Mucosa of descending colon (tissue), 3 donors: ENCODE results near the gene LHFPL3. TPM values are rescaled to one million over a fixed set of nuclear protein-coding genes. Genes with fewer than 3 reads are reported as not detected.

Experiments
- ATAC-seq: fragments of 200-7000 bp; cut with Tn5 transposase; one replicate; pipeline ENCODE4 v1.9.1; 2020; ENCODE audit warnings: mild to moderate bottlenecking, moderate library complexity
- DNase-seq, 3 donors: peaks; one replicate each; pipeline ENCODE4 v3.0.0-alpha.2; 2020
- H3K36me3 ChIP-seq: fragments of 200-600 bp; one replicate; pipeline ENCODE4 v1.8.0; 2021; ENCODE audit warnings: low read depth, mild to moderate bottlenecking
- H3K4me1 ChIP-seq: fragments of 200-600 bp; one replicate; pipeline ENCODE4 v1.8.0; 2021; ENCODE audit warnings: low read depth, mild to moderate bottlenecking
- H3K4me3 ChIP-seq: fragments of 200-600 bp; one replicate; pipeline ENCODE4 v1.8.0; 2021; ENCODE audit warnings: mild to moderate bottlenecking
- H3K9me3 ChIP-seq: fragments of 200-600 bp; one replicate; pipeline ENCODE4 v1.8.0; 2021; ENCODE audit warnings: mild to moderate bottlenecking
- CTCF ChIP-seq: fragments of 200-600 bp; IDR thresholded peaks from one replicate; pipeline ENCODE4 v1.8.0; 2022; ENCODE audit warnings: antibody characterized with exemption, mild to moderate bottlenecking
- intact Hi-C, 2 donors: fragments of 100-400 bp; cut with DNase I in 1 of 2; cut with micrococcal nuclease in 1 of 2; formaldehyde crosslinking; loops; one replicate each; pipeline versions ENCODE4 v1.11.0 to v1.11.1; 2022; cut with DNase I, micrococcal nuclease
- total RNA-seq, 3 donors: library from RNA; stranded (reverse); fragmentation: NEBNext Ultra II Directional in 2 of 3; extraction: Animal tissue kit (Norgen Biotek cat#: 25700) in 2 of 3; gene quantifications; one replicate each; pipeline versions ENCODE4 v1.2.1 to v1.2.4, GENCODE V29; 2021 to 2023
- donor health status: DM: no; HTN: no; CAD: no; lungs with moderate emphysema.
- donor health status: DM: no; HTN: no; CAD: no.
- donor health status: DM: no; HTN: yes; CAD: no.

Gene LHFPL3
- total RNA-seq, 3 donors from 2014 or later: 0.26 to 0.57 (median 0.31) TPM

- intact Hi-C loops: no loop called here
- no peaks in the 10 kb centered on the region for H3K4me1 ChIP-seq
- H3K4me3 ChIP-seq: no peak overlapping the region
- DNase-seq: peak in 1 of 3 donors; percentile 12
- ATAC-seq: no peak
- TF ChIP-seq CTCF: no peak
- H3K36me3 ChIP-seq: no peaks in the 10 kb centered on the region
- H3K9me3 ChIP-seq: no peaks in the 10 kb centered on the region
These were observed 315.3 kb downstream of the LHFPL3 start for GRCh38 chr7:104643587-104644217.

- H3K4me1 ChIP-seq: no peaks in the 10 kb centered on the region
- no peak for DNase-seq
These were observed 322.7 kb downstream of the LHFPL3 start for GRCh38 chr7:104650991-104651640.

GRCh38 chr7:104652434-104652833 lies 324.0 kb downstream of the LHFPL3 start:
- Histone ChIP-seq H3K4me1 (no peaks in the 10 kb centered on the region), H3K36me3 (no peaks in the 10 kb centered on the region), H3K9me3 (no peaks in the 10 kb centered on the region), H3K4me3 (no peak overlapping the region)
- TF ChIP-seq CTCF: no peak
- ATAC-seq (no peak), DNase-seq (no peak)
- intact Hi-C loops: no loop called here

More at GRCh38 chr7:104650991-104651640, 322.7 kb downstream of the LHFPL3 start:
- TF ChIP-seq CTCF: no peak
- no peak overlapping the region for H3K4me3 ChIP-seq
- H3K36me3 ChIP-seq: no peaks in the 10 kb centered on the region
- intact Hi-C loops: no loop called here
- H3K9me3 ChIP-seq: no peaks in the 10 kb centered on the region
- ATAC-seq: no peak

- Histone ChIP-seq H3K9me3 (no peaks in the 10 kb centered on the region), H3K4me1 (no peaks in the 10 kb centered on the region), H3K4me3 (no peak overlapping the region), H3K36me3 (no peaks in the 10 kb centered on the region)
- DNase-seq (no peak), ATAC-seq (no peak)
- intact Hi-C loops: no loop called here
- no peak for TF ChIP-seq CTCF
These were observed 324.5 kb downstream of the LHFPL3 start for GRCh38 chr7:104652865-104653264.

DNA sequence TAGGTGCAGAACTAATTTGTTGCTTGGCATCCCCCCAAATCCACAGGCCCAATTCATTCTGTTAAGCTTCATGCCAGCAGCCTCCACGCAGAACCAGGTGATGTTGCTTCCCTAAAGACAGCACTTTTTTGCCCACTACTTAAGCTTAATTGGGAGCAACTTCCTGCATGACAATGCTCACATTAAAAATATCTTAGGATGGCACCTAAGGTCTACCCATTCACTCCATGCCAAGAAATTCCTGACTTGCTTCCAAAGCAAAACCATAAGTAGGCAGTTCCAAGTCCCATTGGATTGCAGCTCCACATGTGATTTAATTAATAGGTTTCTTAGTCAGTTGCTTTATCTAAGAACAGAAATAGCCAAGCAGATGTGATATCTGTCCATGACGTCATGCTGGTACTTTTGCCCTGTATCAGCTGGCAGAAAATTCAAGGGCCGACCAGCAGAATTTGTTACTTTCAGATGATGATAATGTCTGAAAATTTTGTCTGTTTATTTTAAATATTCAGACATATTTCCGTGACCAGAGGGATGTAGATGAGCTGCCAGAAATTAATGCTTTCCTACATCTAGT lies 325.5 kb downstream of the LHFPL3 start:
- no peak for DNase-seq
- intact Hi-C loops: no loop called here
- no peak for TF ChIP-seq CTCF
- ATAC-seq: no peak
- Histone ChIP-seq H3K4me3 (no peak overlapping the region), H3K9me3 (no peaks in the 10 kb centered on the region), H3K36me3 (no peaks in the 10 kb centered on the region), H3K4me1 (no peaks in the 10 kb centered on the region)
